AG04449 (cell line): Measurements from ENCODE around the gene PPCDC.

ENCODE experiments used
- CTCF ChIA-PET: fragments of 350-600 bp; formaldehyde crosslinking; extraction: SDS; loops from one replicate; lab custom pipeline; 2021; ENCODE audit warnings: antibody characterized with exemption; lab: Yijun Ruan, JAX
- POLR2A ChIA-PET: fragments of 400-600, 350-600 bp; formaldehyde crosslinking; extraction: SDS; loops from one replicate; lab custom pipeline; 2020; ENCODE audit warnings: antibody characterized with exemption, inconsistent platforms; lab: Yijun Ruan, JAX
- DNase-seq: peaks from one replicate; pipeline ENCODE4 v3.0.0-alpha.2; 2010; ENCODE audit warnings: low read depth, low spot score
- H3K4me3 ChIP-seq: 2 replicates; pipeline ENCODE4 v1.5.1; 2011; ENCODE audit warnings: low read depth, mild to moderate bottlenecking, control low read depth, low read length
- CTCF ChIP-seq: IDR thresholded peaks from one replicate; pipeline ENCODE4 v1.5.1; 2011; ENCODE audit warnings: mild to moderate bottlenecking, moderate library complexity, low read length, control low read depth, inconsistent platforms; ENCODE audit not compliant: insufficient read depth; ENCODE audit errors: missing control alignments

Gene PPCDC

GRCh38 chr15:75021341-75021740, 2.0 kb upstream of the PPCDC start:
- POLR2A ChIA-PET: no interaction called here
- H3K4me3 ChIP-seq: no peak overlapping the region
- TF ChIP-seq CTCF: no peak
- CTCF ChIA-PET: interaction anchor here (1.8 kb wide), 1 partner anchor 183 kb away, joined by 4 read pairs; no protein-coding TSS in a partner anchor
- DNase-seq: no peak

- ChIA-PET POLR2A (interaction anchor here (0.6 to 1.3 kb wide), 9 partner anchors 21 to 345 kb away, joined by 3 to 8 read pairs (median 4); partner anchors contain the start of genes C15orf39 and SCAMP5), CTCF (interaction anchor here (0.8 to 10.5 kb wide), 3 partner anchors 179 to 252 kb away, joined by 3 to 337 read pairs (median 15); partner anchors contain the start of gene C15orf39)
- H3K4me3 ChIP-seq: no peak overlapping the region
- no peak for DNase-seq
- TF ChIP-seq CTCF: no peak
These were observed 608 bp upstream of the PPCDC start for GRCh38 chr15:75022783-75023180.

GRCh38 chr15:75023872-75024636, 664 bp downstream of the PPCDC start:
- ChIA-PET CTCF (interaction anchor here (1.4 to 10.5 kb wide), 3 partner anchors 170 to 184 kb away, joined by 3 to 337 read pairs (median 15); partner anchors contain the start of gene C15orf39), POLR2A (interaction anchor here (0.6 to 1.4 kb wide), 9 partner anchors 19 to 344 kb away, joined by 3 to 8 read pairs (median 3); partner anchors contain the start of gene SCAMP5)
- DNase-seq: no peak
- peak overlapping the region; percentile 99 for H3K4me3 ChIP-seq
- no peak for TF ChIP-seq CTCF

GRCh38 chr15:75025107-75025506, 1.7 kb downstream of the PPCDC start:
- TF ChIP-seq CTCF: no peak
- no peak overlapping the region for H3K4me3 ChIP-seq
- no peak for DNase-seq
- ChIA-PET POLR2A (interaction anchor here (1.4 kb wide), 1 partner anchor 183 kb away, joined by 4 read pairs; no protein-coding TSS in a partner anchor), CTCF (interaction anchor here (0.8 to 10.5 kb wide), 7 partner anchors 11 to 281 kb away, joined by 3 to 337 read pairs (median 3); partner anchors contain the start of gene C15orf39)

- no peak overlapping the region for H3K4me3 ChIP-seq
- no peak for TF ChIP-seq CTCF
- POLR2A ChIA-PET: interaction anchor here (1.4 kb wide), 1 partner anchor 183 kb away, joined by 4 read pairs; no protein-coding TSS in a partner anchor
- CTCF ChIA-PET: interaction anchor here (0.7 to 10.5 kb wide), 8 partner anchors 11 to 280 kb away, joined by 3 to 337 read pairs (median 4); partner anchors contain the start of gene C15orf39
- DNase-seq: no peak
These were observed 2.3 kb downstream of the PPCDC start for GRCh38 chr15:75025548-75026260.
